ENCODE measurements around the gene ODF2L. TPM values are rescaled to one million over a fixed set of nuclear protein-coding genes. Genes with fewer than 3 reads are reported as not detected.
A peak's percentile ranks its signal among the peaks of the same experiment; 100 is the strongest.

Gene ODF2L, protein sequence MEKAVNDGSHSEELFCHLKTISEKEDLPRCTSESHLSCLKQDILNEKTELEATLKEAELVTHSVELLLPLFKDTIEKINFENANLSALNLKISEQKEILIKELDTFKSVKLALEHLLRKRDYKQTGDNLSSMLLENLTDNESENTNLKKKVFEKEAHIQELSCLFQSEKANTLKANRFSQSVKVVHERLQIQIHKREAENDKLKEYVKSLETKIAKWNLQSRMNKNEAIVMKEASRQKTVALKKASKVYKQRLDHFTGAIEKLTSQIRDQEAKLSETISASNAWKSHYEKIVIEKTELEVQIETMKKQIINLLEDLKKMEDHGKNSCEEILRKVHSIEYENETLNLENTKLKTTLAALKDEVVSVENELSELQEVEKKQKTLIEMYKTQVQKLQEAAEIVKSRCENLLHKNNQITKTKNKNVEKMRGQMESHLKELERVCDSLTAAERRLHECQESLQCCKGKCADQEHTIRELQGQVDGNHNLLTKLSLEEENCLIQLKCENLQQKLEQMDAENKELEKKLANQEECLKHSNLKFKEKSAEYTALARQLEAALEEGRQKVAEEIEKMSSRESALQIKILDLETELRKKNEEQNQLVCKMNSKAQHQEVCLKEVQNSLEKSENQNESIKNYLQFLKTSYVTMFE
- total RNA-seq (2014; rRNA removed; shearing (Covaris generic)): 6.2 and 10.1 TPM in 2 replicates
- polyA plus RNA-seq (2015; cell fraction: cytosol; rRNA removed): 6.5 and 7.9 TPM in 2 replicates
- 29.1 and 32.5 TPM in 2 replicates for polyA plus RNA-seq (2015; cell fraction: nucleus; rRNA removed)

DNA sequence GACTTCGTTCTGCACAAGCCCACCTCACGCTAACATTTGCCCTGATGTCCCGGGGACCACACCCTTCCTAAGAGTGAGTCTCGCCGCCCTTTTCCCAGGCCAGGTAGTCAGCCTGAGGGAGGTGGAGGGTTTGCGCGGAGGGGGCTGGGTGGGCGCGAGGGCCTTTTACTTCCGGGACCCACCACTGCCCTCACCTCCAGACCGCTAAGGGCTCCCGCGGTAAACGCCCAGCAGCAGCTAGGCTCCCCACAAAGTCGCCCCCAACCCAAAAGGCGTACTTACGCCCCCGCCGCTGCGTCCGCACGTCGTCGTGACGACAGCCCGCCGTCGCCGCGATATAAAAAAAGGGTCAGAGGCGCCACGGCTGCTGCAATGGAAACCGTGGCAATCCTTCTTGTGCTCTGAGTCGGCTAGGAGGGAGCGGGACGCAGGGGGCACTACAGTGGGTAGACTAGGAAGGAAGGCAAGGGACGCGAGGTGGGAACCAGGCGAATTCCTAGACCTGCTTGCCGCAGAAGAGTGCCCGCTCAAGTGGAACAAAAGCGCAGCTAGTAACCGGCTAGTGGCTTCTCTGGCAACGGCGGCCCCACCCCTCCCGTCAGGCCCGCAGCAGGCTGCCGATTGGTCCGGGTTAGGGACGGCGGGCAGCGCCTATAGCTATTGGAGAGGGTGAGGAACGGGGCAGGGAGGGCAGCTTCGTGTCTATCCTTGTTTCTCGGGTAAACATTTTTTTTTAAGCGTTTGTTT, at the start of gene ODF2L:
ODF2L (minus strand) TSS at position 573 of the 747 bp plus-strand sequence. CDS start 9,296 bp downstream, outside the sequence.
- peak; percentile 84 for DNase-seq (ENCODE audit: low read depth)

DNA sequence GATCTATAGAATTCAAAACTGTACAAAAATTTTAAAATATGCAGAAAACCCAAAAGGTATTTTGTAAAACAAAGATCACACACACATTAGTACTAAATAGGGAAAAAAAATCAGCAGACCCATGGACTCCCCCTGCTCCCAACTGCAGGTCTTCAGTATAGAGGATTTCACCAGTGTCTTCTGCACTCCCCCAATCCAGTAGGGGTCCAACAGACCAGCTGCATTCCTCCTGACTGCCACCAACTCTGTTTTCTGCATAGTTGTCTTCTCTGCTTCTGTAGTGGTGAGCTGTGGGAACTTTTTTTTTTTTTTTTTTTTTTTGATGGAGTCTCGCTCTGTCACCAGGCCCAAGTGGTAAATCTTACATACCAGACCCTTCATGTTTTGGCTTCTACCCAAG, 49.8 kb upstream of the ODF2L start:
- no peak for DNase-seq (ENCODE audit: low read depth)

DNA sequence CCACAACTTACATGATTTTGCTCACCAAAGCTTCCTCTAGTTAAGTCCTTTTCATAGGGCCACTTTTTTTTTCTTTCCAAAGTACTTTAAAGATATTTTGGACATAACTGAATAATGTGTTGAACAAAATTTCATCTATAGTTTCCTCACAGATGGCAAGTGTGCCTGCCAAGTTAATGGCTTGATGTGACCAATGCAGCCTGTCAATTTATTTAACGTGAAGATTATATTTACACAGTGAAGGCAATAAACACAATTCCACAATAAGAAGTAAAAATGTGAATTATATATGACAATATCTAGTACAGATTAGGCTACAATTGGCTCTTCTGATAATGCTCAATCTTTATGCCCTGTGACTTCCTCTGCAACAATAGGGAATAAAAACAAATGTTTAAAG, 45.9 kb upstream of the ODF2L start:
- DNase-seq (ENCODE audit: low read depth): no peak

DNA sequence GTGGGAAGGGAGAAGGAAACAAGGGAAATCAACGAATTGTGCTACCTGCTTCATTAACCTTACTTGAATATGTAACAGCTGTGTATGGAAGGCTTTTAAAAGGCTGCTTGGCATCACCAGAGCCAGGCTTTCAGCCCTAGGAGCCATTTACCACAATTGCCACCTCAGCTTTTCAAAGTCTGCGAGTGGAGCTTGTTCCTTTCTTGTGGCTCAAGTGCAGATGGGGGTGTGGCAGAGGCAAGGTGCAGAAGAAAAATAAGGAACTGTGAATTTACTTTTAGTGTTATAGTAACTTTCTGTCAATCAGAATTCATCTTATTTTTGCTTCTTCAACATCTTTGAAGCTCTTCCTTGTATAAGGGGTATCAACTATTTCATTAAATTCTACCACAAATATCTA, 45.5 kb upstream of the ODF2L start:
- DNase-seq (ENCODE audit: low read depth): no peak

DNA sequence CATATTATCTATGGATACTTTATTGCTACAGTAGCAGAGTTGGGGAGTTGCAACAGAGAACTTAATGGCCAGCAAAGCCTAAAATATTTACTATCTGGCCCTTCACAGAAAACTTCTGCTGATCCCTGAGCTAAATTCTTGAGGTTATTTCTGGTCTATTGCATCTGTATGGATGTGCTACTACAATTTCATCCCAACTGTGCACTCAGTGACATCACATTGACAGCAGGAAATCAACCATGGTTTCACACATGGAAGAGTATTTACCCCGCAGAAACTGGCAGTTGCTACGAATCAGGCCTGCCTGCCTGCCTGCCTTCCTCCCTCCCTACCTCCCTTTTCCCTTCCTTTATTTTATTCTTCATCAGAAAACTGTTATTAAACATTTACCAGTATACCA, 39.9 kb upstream of the ODF2L start:
- DNase-seq (ENCODE audit: low read depth): no peak

DNA sequence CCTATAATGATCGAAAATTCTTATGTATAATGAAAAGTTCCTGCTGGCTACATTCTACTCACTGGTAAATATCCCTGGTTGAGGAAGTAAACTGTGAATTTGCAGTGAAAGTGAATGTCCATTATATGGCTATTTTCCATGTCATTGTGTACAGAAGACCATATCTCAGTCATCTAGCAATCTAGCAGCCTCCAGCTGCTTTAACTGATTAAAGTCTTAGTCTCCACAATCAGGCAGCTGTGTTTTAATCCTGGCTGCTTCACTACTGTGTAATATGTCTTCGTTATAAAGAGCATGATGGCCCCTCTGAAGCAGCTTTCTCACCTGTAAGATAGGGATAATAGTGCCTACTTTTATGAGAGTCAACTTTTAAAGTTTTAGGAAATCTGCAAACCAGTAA, 39.2 kb upstream of the ODF2L start:
- no peak for DNase-seq (ENCODE audit: low read depth)

DNA sequence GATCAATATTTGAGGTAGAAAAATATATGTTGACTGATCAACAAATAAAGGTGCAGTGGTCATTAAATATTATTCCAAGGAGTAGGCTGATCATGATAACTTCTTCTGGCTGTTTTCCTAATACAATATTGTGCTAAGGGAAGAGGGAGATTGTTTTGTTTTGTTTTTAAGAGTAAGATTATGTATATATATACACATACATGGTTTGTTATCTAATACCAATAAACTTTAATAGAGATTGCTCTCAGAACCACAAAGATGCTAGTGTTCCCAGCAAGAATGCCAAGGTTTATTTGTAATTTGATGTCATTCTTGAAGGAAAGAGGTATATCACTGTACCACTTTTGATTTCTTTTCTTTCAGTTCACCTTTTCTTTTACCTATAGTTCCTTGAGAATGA, 37.9 kb upstream of the ODF2L start:
- DNase-seq (ENCODE audit: low read depth): no peak

DNA sequence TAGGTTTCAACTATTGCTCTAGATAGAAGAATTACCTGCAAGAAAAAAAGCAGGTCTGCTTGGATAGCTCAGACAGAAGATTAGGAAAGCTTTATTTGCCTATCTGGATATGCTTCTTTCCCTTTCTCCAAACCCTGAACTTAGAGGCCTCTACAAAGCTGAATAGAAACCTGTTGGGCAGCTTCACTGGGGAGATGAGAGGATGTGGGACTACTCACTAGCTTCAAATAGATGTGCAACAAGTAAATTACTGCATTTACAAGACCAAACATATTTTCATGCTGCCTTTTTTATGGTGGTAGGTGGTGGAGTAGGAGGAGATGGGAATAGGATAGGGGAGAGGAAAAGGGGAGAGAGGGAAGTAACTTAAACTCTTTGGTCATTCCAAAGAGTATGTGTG, 34.3 kb upstream of the ODF2L start:
- DNase-seq (ENCODE audit: low read depth): no peak

DNA sequence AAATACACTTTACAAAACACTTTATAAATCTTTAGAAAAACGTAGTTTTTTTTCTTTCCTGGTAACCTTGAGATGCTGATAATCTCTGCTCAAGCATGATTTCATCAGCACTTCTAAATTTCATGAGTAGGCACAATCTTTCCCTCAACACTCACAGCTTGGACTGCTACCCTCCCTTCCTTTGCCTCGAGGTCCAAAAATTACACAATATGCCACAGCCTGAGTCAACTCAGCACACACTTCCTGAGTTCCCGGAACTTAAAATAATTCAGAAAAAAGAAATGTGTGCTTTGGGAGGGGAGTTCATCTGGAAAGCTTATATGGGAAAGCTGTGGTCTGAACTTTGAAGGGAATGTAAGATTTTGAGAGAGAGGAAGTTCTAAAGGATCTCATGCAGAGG, 33.7 kb upstream of the ODF2L start:
- peak; percentile 96 for DNase-seq (ENCODE audit: low read depth)

DNA sequence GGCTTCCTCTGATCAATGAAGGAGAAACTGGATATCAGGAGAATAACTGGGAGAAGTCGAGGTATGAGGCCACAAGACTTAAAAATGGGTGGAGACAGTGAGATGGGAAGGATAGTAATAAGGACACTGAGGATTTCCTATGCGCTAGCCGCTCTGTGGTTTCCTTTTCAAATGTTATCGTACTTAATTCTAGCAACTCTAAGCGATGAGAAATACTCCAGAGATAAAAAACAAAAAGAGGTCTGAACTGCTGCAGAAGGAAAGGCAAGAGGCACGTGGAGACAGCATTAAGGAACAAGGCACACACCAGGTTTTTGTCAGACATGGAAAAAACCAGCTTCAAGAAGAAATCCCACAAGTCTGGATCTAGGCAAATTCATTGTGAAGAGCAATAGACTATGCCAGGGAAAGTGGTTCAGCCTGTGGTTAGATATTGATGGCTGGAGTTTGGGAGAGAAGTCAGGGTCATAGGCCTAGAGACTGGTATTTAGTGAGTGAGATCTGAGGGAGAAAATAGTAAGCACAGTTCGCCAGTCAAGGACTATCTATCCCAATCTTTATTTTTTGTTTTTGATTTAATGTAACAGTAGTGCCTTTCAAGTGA, 33.1 kb upstream of the ODF2L start:
- no peak for DNase-seq (ENCODE audit: low read depth)

DNA sequence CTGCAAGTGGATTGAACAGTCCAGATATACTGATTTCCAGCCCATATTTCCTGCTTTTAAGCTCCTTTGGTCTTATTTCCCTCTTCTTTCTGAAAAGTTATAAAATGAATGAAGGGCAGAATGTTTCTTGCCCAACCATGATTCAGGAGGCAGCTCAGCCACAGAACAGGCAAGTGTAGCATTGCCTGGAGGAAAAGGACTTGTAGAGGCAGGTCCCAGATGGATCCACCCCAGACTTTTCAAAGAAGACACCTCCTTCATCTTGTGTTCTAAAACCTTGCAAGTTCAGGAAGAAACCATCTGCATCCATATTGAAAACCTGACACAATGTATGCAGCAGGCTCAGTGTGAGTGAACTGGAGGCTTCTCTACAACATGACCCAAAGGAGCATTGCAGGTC, 27.8 kb upstream of the ODF2L start, which contains the start of gene CLCA2:
CLCA2 (plus strand) TSS at position 299 of the 400 bp plus-strand sequence; CDS start at position 376, 77 bp downstream.
- DNase-seq (ENCODE audit: low read depth): no peak

DNA sequence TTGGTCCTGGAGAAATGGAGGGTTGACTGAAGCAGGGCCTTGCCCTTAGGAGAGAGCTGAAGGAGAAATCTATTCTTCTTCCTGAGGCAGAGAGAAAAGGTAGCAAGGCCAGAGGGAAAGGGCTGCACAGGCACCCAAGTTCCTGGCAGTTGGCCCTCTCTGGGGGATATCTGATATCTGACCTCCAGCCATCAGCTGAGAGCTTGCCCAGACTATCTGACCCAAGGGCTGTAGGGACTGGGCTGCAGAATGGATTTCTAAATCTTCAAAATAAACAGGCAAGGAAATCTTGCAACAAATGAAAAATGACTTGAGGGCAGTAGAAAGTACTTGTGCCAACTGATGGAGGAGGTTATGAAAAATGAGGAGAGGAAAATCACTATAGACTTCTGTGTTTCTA, 27.4 kb upstream of the ODF2L start:
- DNase-seq (ENCODE audit: low read depth): no peak

DNA sequence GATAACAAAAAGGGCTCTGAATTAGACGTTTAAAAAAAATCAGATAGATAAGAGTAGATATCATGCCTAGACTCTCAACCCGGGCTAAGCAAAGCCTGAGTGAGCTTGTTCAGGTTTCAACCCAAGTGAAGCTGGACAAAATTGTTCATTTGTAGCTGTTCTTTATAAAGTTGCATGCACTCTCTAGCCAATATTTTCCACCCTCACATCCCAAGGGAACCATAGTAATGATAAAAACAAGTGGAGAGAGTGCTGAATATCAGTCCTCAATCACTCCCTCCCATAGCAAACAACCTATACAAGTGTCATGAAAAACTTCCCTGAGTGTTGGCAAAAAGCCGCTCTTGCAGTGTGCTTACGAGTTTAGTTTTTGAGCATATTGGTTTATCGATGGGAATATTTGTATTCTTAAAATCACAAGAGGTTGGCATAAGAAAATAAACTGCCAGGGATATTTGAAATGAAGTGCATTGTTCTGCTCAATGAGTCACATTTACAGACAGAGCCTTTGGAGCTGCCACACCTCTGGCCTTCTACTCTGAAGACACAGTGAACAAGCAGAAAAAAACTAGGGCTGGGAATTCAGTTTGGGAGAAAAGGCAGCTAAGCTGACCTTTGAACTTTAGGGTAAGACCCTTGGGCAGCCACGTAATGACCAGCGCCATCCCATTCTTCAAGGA, 25.6 kb upstream of the ODF2L start:
- DNase-seq (ENCODE audit: low read depth): peak; percentile 39

DNA sequence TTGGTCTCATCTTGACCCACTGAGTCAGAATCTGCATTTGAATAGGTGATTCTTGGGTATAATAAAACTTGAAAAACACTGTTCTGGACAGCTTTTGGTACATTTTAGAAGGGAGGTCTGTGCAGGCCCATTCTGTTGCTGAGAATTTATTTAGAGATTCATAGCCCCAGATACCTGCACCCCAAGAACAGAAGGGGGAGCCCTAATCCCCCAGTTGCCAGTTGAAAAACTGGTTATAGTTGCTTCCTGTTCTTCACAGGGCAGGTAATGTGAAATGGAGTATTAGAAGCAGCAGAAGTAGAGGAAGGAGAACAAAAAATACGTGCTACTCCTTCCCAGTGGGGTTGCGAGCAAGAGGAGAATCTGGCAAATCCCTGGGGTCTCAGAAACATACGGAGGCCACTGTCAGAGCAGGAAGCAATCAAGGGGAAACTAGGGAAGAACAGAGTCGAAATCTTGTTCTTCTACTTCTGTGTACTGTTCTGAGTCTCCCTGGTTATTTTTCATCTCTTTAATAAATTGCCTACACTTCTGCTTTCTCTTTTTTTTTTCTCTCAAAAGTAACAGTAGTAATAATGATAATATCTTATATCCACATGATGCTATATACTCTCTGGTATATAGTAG, 23.3 kb upstream of the ODF2L start:
- DNase-seq (ENCODE audit: low read depth): peak; percentile 37

DNA sequence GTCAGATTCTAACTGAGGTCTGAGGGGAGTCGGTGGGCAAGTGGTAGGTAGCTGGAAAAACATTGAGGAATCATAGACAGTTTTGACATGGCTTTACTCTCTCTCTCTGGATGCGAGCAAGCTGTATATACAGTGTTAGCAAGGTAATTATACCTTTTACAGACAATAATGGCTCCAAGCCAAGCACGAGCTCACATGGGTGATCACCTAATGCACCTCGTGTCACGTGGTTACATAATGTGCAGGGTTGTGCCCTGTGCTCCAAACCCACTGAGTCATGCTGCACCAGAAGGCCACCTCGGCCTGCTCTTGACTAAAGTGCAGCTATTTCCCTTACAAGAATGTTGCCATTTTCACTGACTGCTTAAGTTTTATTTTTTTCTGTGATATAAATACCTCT, 20.2 kb upstream of the ODF2L start:
- DNase-seq (ENCODE audit: low read depth): no peak

DNA sequence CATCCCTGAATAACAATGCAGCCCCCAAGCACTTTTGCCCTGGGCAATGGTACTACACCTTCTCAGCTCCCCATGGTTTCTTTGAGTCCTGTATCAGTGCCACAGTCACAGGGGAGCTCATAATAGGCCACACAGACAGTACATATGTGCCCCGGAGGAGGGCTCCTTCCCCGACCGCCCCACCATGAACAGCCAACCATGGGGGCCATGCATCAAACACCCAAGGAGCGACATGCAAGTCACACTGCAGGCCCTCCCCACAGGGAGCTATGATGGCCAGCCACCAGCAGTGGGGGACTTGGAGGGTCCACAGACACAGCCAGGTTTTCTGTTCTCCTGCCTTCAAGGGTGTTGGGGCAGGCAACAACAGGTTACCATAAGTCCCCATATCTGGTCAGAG, 14.8 kb upstream of the ODF2L start:
- no peak for DNase-seq (ENCODE audit: low read depth)

DNA sequence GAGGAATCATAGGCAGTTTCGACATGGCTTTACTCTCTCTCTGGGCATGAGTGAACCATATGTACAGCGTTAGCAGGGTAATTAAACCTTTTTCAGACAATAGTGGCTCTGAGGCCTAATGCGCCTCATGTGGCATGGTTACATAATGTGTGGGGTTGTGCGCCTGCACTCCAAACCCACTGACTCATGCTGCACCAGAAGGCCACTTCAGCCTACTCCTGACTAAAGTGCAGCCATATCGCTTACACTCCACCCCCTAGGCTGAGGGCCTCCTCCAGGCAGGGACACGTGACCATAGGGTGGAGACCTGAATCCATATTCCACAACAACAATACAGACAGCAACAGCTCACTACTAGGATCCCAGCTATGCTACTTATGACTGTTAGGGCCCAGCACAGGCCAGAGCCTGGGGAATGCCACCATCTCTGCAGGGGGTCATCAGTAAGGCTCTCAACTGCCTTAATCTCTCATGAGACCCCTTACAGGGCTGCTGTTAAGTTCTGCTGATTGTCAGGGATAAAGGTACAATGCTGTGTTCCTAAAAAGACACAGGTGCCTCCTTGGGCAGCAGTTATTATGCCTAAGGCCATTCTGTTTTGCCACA, 13.4 kb upstream of the ODF2L start:
- DNase-seq (ENCODE audit: low read depth): peak; percentile 63

DNA sequence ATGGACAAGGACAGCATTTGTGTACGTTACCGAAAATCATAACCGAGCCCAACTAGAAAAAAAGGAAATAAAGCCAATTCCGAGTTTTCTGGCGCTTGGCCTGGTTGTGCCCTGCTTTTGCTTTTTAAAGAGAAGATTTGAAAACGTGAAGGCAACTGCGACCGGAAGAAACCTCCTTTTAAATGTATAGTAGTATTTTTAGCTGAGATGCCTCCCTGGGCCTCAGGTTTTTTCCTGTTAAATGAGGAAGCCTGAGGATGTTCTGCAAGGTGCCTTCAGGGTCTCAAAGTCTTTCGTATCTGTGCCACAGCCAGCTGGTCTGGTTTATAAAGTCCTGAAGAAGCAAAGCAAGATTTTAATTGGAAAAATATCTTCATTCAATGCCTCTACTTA, 371 bp upstream of the ODF2L start:
- DNase-seq (ENCODE audit: low read depth): no peak

DNA sequence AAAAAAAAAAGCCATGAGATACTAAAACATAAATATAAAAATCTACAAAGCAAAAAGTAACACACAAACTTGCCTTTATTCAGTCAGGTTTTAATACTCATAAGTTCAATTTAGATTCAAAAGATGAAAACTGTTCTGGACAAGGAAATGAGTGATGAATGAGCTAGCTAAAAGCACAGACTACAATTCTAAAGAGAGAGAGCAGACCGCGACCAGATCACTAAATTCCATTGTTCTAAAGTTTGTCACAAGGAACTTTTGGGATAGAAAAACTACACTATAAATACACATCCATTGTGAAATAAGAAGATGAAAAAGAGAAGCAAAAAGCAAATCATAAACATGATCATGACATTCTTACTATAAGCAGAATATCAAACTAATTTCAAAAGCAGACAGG, 1.7 kb downstream of the ODF2L start:
- DNase-seq (ENCODE audit: low read depth): peak; percentile 11

DNA sequence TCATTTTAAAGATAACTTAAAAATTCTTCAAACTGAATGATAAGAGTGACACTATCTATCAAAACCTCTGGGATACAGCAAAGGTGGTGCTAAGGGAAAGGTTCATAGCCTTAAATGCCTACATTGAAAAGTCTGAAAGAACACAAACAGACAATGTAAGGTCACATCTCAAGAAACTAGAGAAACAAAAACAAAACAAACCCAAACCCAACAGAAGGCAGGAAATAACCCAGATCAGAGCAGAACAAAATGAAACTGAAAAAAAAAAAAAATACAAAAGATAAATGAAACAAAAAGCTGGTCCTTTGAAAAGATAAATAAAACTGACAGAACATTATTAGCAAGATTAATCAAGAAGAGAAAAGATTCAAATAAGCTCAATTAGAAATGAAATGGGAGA, 6.8 kb downstream of the ODF2L start:
- no peak for DNase-seq (ENCODE audit: low read depth)
